GM19468 (cell line): ENCODE data around the gene FAM241B.

ENCODE experiments used
- ATAC-seq: cut with Tn5 transposase; IDR thresholded peaks from one replicate; pipeline ENCODE4 v1.9.1; 2021; ENCODE audit warnings: mild to moderate bottlenecking, moderate library complexity, moderate number of reproducible peaks; ENCODE audit not compliant: unreplicated experiment; ENCODE audit errors: extremely low read depth

FAM241B gene, protein sequence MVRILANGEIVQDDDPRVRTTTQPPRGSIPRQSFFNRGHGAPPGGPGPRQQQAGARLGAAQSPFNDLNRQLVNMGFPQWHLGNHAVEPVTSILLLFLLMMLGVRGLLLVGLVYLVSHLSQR

DNA sequence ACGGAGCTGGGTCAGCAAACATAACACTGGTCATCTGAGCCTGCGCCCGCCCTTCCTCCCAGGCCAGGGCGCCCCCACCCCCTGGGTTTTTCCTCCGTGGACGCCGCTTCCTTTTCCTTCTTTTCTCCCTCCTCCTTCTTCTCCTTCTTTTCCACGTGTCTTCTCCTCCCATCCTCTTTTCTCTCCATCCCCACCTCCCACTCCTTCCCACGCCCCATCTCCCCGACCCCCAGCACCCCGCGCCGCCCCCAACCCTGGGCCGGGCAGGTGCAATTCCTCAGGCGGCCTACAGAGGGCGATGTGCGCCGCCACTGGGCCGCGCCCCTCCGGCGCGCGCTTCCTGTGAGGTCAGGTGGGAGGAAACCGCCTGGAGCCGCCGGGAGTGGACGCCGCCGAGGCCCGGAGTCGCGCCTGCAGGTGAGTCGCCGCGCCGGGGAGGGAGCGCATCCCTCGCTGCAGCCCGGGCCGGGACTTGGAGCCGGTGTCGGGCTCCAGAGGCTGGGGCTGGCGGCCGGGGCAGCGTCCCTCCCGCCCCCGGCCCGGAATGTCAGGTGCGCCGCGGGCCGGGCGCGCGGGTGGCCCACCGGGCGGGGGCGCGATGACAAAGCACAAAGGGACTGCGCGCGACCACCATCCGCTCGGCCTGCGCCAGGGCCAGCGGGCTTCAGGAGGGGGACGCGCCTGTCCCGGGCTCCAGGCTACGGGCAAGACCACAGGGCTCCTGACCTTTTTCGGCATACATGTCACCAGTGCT is at the start of gene FAM241B:
TSS of gene FAM241B (plus strand) at position 351 of the 754 bp plus-strand sequence. CDS start 1,497 bp downstream, outside the sequence.
- no peak for ATAC-seq

DNA sequence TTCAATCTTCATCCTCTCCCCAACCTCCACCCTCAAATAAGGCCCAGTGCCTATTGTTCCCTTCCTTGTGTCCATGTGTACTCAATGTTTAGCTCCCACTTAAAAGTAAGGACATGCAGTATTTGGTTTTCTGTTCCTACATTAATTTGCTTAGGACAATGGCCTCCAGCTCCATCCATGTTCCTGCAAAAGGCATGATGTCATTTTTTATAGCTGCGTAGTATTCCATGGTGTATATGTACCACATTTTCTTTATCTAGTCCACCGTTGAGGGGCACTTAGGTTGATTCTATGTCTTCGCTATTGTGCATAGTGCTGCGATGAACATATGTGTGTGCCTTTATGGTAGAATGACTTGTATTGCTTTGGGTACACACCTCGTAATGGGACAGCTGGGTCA is 49.6 kb upstream of the FAM241B start:
- ATAC-seq: no peak

DNA sequence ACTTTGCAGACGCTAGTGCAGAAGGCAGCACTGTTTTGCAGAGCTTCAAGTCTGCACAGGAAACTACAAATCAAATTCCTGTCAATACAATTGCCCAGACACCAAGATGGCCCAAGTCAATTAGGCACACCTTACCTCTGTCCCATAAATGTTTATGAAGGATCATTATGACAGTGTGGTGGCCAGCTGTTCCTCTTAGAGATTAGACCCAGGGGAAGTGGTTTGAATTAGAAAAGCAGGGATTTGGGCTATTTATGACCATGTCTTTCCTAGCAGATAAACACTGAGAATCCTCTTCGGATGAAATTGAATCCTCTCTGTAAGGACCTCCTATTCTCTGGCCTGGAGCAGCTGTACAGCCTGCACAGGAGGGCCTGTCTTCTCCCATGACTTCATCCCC is 46.9 kb upstream of the FAM241B start:
- no peak for ATAC-seq

DNA sequence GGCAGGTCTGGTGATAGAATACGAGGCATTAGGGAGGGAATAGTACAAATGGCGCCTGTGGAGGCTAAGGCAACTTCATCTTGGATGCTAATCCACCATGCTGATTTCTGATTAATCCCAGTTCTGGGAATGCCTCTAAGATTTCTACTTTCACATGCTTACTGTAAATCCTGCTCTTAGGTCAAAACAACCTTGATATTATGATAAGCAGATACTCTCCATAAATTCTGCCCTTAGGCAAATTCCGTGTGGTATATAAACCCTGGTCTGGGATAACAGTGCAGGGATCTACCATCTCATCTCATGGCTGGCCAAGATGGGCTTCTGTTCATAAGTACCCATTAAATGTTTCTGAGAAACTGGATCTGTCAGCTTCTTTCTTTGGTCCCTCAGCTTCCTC is 45.4 kb upstream of the FAM241B start:
- ATAC-seq: no peak

DNA sequence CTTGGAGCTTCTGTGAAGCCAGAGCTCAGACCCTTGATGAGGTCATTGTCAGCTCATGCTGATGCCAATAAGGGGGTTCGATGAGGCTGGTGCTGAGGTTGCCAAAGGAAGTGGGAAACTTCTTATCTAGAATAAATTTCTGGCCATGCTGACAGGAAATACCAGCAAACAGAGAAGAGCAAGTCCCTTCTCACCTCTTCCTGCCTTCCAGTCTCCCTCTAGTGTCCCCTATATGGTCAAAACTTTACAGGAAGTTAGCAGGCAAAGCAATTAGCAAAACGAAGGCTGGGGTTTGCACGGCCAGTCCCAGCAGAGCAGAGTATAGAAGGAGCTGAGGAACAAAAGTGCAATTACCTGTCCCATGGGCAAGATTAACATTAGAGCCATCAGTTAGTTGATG is 41.7 kb upstream of the FAM241B start:
- no peak for ATAC-seq

DNA sequence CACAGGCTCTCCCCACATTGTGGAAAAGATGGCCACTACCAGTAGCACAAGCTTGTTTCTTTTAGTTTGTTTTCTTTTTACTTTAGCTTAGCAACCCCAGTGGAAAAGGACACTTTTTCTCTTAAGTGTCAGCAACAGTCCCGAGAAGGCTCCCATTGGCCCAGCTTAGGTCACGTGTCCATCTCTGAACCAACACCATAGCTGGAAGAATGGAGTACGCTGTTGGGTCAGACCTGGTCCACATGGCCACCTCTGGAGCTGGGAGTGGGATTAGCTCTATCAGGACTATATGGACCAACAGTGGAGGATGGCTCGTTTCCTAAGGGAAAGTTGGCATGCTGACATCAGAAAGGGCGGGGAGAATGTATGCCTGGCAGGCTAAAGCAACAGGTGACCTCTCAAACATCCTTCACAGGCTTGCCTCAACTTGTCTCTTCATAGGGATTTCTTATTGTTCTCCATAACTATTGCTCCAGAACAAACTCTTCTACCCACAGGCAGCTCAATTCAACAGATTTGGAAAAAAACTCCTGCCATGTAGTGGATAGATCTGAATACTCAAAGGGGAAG is 29.2 kb upstream of the FAM241B start:
- ATAC-seq: no peak

DNA sequence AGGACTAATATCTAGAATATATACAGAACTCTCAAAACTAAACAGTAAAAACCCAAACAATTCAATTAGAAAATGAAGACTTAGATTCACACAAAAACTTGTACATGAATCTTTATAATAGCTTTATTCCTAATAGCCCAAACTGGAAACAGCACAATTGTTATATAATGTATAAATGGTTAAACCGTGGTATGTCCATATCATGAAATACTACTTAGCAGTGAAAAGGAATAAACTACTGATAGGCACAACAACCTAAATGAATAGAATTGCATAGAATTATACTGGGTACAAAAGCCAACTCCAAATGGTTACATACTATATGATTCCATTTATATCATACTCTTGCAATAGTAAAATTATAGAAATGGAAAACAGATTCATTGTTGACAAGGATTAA is 21.0 kb upstream of the FAM241B start:
- ATAC-seq: no peak

DNA sequence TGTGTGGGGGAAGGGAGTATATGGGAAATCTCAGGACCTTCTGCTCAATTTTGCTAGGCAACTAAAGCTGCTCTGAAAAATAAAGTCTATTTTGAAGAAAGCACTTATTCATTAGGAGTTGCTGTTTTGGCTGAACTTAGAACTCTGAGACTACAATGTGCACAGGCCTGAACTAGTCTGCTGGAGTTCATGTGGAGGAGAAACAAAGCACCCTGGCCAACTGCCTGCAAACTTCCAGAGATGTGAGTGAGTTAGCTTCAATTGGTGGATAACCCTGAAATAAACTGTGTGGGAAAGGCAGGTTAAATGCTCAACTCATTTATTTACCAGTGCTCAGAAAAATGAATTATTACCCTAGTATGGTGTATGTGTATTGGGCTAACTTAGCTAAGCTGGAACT is 17.3 kb upstream of the FAM241B start:
- ATAC-seq: no peak

DNA sequence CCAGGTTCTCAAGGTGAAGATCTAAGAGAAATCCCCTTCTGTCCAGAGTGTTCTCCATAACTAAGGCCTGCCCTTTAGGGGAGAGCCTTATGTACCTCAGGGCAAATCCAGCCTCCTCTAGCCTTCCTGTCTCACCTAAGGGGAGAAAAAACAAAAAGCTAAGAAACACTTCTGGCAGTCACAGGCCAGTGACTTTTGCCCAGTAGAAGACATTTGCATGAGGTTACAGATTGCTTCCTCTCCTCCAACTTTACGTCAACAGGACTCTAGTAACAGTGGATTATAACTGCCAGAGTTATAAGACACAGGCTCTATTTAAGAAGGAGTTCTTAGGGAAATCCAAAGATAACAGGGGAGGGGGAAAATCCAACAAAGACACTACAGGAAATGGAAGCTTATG is 15.9 kb upstream of the FAM241B start:
- ATAC-seq: no peak

DNA sequence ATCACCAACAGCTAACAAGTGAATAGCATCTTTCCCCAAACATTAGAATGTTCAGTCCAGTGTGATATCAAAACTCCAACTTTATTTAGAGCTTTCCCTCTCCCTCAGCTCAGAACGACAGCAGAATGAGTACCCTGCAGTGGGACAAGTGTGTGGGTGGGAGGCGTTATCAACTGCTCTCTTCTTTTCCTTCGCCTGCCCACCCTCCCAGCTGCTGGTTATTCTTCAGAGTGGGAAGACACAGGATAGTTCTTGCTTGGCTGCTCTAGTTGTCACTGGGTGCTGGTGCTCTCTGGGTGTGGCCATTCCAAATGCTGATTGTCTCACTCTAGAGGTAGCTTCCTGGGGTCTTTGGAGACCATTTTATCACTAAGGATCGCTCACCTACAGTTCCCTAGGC is 13.7 kb upstream of the FAM241B start:
- no peak for ATAC-seq

DNA sequence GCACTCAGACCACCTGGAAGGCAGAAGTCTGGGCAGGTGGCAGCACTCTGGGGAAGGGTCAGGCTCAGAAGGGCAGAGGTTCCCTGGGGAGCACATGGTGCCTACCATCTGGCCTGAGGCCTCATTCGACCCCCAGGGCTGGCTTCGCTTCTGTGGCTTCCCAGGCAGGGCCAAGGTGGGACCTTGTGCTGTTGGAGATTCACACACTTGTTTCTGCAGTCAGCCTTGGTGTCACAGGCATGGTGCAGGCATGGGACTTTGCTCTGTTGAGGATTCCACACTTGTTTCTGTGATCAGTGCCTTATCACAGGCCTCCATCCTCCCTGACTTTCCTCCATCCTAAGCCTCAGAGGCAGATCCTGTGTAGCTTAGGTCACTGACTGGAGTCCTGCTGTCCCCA is 11.3 kb upstream of the FAM241B start:
- ATAC-seq: no peak

DNA sequence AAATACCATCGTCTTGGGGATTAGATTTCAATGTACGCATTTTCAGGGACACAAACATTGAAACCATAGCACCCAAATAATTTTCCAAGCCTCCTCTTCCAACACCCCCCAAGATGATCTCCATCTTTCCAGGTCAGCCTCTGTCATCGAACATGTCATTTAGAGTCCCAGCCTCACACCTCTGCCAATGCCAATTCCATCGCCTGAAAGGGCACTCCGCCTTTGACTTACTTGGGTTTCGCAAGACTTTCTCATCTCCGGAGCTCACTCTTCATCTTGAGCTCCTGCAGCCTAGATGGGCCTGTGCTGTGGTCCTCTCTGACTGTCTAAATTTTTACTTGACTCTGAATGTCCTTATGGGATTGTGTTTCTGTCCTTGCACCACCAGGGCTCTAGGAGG is 10.4 kb upstream of the FAM241B start:
- no peak for ATAC-seq

DNA sequence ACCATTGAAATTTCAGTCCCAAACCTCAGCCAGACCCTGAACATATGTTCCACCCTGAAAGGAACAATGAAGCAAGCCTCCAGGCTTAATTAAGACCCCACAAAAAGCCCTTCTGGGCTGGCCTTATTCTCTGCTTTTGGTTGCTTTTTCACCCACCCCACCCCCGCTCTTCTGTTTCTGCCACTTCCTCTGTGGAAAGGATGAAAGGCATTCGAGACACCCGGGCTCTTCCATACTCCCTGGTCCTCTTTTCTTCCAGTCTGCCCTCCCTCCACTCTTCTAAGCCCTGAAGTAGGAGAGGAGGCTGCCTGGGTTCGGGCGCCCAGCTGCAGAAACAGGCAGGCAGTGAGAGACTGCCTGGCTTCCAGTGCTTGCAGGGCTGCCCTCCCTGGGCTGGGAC is 9.4 kb upstream of the FAM241B start:
- no peak for ATAC-seq

DNA sequence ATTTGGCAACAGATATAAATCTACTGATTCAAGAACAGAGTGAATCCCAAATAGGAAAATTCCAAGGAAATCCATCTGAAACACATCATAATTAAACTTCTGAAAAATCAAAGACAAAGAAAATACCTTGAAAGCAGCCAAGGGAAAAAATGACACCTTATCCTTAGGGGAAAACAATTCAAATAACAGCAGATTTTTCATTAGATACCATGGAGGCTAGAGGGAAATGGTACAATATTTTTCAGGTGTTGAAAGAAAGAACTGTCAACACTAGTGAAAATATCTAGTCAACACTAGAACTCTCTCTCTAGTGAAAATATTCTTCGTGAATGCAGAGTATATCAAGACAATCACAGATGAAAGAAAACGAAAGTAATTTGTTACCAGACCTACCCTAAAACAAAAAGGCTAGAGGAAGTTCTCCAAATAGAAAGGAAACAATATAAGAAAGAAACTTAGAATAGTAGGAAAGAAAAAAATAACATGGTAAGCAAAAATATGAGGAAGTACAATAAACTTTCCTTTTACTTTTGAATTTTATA is 5.7 kb upstream of the FAM241B start:
- no peak for ATAC-seq

DNA sequence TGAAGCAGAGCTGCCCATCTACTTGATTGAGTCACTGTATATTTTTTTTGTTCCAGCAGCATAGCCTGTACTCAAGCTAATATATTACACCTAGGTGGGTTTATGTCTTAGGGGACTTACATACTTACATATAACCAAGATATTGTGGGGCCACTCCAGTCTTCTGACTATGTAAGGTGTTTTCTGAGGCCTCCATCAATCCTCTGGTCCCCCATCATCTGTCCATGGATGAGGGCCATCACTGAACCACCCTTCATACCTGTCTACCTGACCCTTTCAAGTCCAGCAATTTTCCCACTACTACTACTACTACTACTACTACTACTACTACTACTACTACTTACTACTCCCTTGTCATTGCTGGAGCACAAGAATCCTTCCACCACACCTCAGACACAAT is 3.2 kb upstream of the FAM241B start:
- ATAC-seq: no peak

DNA sequence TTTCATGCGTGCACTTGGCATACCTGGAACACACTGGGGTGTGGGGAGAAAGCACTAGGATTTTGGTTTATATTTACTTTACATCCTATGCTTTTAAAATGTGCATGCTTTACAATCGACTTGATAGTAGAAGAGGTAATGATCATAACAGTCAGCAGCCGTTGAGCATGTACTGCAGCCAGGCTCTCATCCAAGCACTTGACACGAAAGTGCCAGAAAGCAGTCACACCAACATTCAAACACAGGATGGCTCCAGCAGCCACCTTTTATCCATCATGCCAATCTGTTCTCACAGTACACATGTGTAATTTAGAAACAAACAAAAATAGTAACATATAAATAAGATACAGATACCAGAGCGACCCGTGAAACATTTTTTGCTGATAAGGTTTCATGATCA is 1.2 kb upstream of the FAM241B start:
- no peak for ATAC-seq

DNA sequence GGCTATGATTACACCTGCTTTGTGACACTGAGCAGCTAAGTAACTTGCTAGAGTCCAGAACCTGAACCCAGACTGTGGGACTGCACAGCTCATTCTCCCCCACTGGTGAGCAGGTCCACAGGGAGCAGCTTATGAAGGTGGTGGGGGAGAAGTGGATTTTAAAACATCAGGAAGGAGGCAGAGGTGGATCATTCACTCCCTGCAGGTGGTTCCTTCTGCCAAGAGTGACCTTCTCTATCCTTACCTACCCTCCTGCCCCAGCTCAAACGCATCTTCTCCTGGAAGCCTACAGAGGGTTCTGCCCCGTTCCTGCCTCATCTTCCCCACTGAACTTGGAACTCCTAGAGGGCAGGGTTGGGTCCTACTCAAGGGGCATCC is 539 bp upstream of the FAM241B start:
- ATAC-seq: no peak

DNA sequence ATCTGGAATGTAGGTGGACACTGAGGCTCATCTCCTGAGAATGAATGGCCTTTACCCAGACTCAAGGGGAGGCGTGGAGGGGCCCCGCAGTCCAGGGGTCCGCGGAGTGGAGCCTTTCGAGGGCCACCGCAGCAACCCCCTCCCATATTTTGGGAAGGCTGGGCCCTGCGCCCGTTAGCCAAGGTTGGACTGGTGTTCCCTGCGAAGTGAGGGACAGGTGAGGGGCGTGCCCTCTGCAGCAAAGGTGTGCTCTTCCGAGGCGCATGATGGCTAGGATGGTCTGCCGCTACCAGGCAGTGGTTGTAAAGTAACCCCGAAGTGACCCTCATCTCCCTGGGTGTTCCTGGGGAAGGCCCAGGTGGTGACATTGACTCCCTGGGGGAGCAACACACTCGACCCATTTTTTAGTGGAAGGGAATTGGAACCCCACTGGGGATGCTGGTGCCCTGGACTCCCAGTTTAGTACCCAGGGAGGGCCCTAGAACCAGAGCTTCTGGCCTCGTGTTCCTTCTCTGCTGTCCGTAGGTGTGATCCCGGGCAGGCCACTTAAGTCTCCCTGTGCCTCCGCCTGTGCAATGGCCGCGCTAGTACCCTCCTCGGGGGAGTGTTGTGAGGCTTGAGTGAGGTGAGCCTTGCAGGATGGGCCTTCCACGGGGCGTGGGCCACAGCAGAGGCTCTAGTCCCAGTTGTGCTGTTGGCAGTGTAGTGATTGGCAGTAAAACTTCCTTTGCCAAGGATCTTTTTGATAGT is 779 bp downstream of the FAM241B start:
- no peak for ATAC-seq

DNA sequence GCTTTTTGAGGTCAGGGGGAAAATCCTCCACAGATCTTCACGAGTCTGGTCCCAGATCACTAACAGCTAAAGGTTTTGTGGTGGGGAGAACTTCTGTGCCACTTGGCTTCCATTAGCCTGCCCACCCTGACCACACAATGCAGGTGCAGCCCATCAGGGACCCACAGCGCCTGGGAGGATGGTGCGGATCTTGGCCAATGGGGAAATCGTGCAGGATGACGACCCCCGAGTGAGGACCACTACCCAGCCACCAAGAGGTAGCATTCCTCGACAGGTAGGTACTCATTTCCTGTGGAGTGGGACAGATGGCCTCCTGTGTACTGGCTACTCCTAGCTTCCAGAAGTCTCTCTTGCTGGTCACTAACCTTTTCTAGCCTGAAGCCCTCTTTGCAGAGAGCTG is 1.5 kb downstream of the FAM241B start:
- no peak for ATAC-seq

DNA sequence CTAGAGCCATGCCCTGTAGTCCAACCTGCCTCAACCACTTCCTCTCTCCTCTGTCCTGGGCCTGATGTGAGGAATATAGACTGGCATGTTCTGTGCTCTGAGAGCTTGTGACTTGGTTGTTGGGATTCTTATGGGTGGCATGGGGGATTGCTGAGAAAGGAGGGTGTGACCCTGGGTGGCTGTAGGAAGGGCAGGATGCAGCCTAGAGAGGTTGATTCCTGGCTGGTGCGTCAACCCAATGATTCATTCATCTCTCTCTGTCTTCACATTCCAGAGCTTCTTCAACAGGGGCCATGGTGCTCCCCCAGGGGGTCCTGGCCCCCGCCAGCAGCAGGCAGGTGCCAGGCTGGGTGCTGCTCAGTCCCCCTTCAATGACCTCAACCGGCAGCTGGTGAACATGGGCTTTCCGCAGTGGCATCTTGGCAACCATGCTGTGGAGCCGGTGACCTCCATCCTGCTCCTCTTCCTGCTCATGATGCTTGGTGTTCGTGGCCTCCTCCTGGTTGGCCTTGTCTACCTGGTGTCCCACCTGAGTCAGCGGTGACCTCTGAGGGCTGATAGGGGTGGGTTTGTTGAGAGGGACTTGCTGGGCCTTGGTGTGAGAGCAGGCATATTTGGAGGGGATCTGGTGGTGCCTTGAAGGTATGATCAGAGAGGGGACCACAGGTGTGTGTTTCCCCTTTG is 2.6 kb downstream of the FAM241B start:
- no peak for ATAC-seq
